Caki2 (cell line): ENCODE measurements around the gene KRT14. TPM values are rescaled to one million over a fixed set of nuclear protein-coding genes. Genes with fewer than 3 reads are reported as not detected.
A peak's percentile ranks its signal among the peaks of the same experiment; 100 is the strongest.
"Not testable (repeated sequence)": the region's sequence is repeated elsewhere in the genome, so short reads cannot be mapped to it uniquely, and the experiment has no call there.

Experiments
- DNase-seq: peaks from one replicate; pipeline ENCODE4 v3.0.0-alpha.2; 2015; ENCODE audit warnings: low read depth
- in situ Hi-C: cut with HindIII; loops from 2 replicates; pipeline ENCODE4 v1.10.0; 2016; ENCODE audit warnings: low sequenced_read_pairs, low pct_unique_long_range_greater_than_20kb, mixed read lengths
- total RNA-seq: library from RNA; depleted of rRNA; stranded (reverse); fragments of >200 nt; shearing (Covaris generic); gene quantifications from 2 replicates; pipeline ENCODE4 v1.2.3, GENCODE V29; 2014; ENCODE audit warnings: low replicate concordance

KRT14 gene
- total RNA-seq, 1 experiment from 2014 or later = not detected

DNA sequence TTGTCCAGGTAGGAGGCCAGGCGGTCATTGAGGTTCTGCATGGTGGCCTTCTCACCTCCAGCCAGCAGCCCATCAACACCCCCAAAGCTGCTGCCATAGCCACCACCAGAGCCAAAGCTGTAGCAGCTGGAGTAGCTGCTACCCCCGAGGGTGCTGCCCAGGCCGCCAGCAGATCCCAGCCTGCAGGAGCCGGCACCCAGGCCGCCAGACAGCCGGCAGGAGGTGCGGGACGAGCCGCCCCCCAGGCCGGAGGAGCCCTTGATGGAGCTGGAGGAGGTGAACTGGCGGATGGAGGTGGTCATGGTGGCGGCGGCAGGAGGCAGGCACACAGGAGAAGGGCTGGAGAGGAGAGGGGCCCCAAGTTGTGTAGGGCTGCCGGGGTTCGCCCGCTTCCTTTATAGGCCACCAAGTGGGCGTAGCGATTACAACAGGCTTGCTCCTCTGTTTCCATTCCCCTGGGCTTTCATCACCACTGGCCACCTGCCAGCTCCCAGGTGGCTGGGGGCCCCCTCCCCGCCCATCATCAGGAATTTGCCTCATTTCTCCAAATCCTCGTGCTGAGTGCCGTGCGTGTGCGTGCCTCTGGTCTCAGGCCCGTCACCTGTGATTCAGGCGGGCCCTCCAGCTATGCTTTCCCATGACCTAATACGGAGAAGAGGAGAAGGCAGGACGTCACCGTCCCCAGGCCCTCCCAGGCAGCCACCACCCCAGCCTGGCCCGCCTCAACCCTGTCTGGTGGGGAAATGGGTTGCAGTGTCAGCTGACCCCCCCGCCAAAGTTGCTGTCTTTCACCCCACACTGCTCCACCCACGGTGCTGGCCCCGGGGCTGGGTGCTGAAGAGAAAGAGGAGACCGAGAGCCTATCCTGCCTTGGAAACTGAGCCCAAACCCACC lies 37.8 kb upstream of the KRT14 start, which contains the start of gene KRT17:
Gene KRT17 (minus strand): TSS at position 368 of the 894 bp plus-strand sequence. CDS start 66 bp downstream, at position 302.
- in situ Hi-C loops = no loop called here
- DNase-seq = no peak

DNA sequence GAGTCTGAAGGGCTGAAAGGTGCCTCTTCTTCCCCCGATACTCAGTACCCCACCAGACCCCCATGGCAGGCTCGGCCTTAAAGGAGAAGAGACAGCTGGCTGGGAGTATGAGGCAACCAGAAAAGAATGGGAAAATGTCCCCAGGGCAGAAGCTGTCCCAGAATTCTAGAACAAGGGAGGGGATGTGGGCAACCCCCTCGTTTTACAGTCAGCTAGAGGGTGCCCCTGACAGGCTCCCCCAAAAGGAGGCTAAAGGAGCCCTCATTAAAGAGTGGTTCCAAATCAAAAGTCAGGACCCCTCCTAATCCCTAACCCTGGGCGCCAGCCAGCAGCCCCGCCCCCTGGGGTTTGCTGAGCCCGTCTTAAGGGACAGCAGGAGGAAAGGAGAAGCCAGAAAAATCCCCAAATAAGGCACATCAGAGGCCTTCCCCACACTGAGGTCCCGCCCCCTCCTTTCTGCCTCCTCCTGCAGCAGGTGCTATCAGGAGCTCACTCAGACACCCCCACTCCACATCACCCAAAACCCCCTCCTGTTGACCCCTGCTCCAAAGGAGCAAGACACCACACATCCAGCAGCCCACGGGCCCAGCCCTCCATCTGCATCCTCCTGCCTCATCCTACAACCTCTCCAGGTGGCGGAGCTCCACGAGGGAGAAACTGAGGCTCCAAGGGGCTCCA lies 36.6 kb upstream of the KRT14 start:
- DNase-seq, in situ Hi-C loops: not testable (repeated sequence)

DNA sequence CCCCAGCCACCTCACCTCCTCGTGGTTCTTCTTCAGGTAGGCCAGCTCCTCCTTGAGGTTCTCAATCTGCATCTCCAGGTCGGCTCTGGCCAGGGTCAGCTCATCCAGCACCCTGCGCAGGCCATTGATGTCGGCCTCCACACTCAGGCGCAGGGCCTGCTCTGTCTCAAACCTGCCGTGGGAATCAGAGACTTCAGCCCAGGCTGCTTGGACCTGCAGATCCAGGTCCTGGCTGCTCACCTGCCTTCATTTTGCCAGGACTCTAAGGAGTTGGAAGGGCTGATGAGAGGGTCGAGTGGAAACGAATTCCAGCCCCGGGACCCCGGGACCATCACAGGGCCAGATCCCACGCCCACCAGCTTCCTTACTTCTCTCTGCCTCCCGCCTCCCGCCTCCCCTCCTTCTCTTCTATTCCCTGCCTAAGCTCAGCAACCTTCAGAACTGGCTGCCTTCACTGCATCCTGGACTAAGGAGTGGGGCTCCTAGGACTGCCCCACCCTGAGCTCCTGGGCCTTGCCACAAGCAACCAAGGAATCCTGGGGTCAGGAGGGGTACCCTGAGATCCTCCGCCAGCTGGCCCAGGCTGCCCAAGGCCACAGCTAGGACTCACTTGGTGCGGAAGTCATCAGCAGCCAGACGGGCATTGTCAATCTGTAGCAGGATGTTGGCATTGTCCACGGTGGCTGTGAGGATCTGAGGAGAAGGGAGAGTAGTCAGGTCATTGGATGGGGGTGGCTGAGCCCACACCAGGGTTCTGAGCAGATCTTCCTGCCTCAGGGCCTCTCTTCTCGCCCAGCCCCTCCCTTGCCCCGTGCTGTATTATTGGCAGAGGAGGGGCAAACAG lies 35.9 kb upstream of the KRT14 start:
- in situ Hi-C loops, DNase-seq: not testable (repeated sequence)

DNA sequence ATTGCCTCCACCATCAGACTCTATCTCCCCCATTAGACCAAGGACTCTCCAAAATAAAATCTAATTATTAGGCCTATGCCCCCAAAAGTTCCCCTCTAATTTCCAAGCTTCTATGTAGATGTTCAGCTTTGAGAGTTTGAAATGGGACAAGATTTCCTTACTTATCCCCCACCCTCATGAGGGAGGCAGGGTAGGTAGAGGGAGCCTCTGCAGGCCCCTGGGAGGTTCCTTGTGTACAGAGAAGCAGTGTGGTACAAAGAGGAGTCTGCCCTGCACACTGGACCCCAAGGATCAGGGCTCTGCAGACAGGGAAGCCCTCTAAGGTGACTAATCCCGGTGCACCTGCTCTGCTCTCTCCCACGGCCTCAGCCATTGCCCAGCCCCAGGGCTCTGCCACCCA lies 35.2 kb upstream of the KRT14 start:
- in situ Hi-C loops = no loop called here

DNA sequence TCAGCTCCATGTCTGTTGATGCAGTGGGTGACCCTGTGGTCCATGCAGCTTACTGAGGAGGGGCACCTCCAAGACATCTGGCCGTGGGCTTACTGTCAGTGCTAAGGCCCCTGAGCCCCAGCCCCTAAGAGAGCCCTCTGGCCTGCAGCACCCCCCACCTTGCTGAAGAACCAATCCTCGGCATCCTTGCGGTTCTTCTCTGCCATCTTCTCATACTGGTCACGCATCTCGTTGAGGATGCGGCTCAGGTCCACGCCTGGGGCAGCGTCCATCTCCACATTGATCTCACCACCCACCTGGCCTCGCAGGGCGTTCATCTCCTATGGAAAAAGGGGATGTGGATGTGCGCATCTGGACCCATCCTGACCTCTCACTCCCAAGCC lies 34.7 kb upstream of the KRT14 start:
- DNase-seq, in situ Hi-C loops: not testable (repeated sequence)

More for the DNA sequence above, 35.2 kb upstream of the KRT14 start:
- DNase-seq = no peak

DNA sequence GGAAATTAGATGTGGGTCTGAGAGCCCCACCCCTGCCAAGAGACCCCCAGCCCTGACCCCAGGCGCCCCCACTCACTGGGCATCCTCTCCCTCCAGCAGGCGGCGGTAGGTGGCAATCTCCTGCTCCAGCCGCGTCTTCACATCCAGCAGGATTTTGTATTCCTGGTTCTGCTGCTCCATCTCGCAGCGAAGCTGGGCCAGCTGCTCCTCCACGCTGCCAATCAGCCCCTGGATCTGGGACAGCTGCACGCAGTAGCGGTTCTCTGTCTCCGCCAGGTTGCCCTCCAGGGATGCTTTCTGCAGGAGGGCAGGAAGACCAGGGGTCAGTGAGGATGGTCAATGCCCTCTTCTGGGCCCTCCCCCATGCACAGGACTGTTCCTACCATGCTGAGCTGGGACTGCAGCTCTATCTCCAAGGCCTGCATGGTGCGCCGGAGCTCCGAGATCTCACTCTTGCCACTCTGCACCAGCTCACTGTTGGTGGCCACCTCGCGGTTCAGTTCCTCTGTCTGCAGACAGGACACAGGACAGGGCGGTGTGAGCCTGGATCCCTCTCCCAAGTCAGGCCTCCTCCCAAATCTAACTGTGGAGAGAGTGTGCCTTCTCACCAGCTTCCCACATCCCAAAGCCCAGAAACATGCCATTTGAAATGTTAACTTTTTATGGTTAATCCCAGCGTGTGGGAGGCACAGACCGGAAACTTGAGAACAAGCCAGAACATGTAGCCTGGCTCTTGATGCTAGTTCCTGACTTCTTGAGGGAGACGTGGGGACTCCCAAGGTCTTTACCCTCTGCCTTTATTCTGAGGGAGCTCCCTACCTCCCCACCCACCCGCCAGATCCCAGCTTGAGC lies 34.1 kb upstream of the KRT14 start:
- DNase-seq = no peak
- in situ Hi-C loops = no loop called here

DNA sequence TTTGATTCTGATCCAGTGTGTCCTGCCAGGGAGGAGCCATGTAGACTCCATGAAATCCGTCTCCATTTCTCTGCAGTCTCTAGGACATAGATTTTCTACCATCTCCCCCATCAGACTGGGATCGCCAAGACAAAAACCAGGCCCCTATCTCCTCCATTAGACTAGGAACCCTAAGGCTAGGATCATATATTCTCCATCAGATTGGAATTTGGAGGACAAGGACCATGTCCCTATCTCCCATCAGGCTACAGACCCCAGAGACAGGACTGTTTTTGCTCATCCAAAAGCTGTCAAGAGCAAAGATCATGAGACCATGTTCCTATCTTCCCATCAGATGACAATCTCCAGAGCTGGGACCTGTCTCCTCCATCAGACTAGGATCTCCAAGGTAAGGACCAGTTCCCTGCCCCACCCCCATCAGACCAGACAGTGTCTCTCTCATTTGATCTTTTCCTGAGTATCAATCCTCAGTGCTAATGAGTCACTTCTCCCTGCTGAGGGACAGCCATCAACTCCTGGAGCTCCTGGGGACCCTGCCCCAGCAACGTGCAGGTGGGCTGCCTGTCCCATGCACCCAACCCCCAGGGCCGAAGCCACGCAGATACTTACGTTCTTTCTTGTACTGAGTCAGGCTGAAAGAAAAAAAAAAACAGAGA lies 33.4 kb upstream of the KRT14 start:
- in situ Hi-C loops, DNase-seq: not testable (repeated sequence)

DNA sequence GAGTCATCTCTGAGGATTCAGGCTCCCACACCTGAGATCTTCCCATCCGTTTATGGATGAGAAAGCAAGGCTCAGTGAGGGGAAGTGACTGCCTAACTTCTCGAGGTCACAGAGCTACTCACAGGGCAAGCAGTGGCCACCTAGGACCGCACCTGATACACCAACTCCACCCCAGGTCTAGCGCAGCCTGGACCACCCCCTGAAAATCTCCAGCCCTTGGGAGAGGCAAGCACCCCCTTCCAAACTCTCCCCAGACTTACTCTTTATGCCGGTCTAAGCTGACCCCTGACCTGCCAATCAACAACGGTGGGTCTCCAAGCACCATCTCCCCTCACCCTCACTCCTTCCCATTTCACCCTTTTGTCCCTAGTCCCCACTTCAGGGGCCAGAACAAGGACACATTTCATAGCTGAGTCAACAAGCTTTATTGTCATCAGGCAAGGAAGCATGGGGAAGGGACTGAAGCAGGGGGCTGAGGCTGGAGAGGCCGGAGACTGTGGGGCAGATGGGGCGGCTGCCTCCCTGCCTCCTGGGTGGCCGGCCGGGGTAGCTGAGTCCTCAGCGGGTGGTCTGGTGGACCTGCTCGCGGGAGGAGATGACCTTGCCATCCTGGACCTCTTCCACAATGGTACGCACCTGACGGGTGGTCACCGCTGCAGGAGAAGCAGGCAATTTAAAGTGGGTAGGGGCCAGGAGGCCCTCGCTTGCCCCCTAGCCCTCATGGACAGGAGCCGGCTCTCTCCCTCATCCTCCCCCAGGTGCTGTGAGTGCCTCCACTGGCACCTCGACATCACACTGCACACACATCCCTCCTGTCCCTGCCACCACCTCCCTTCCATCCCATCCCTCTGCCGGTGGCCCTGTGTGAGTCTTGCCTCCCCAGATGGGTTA lies 32.6 kb upstream of the KRT14 start:
- DNase-seq = no peak
- in situ Hi-C loops = no loop called here

DNA sequence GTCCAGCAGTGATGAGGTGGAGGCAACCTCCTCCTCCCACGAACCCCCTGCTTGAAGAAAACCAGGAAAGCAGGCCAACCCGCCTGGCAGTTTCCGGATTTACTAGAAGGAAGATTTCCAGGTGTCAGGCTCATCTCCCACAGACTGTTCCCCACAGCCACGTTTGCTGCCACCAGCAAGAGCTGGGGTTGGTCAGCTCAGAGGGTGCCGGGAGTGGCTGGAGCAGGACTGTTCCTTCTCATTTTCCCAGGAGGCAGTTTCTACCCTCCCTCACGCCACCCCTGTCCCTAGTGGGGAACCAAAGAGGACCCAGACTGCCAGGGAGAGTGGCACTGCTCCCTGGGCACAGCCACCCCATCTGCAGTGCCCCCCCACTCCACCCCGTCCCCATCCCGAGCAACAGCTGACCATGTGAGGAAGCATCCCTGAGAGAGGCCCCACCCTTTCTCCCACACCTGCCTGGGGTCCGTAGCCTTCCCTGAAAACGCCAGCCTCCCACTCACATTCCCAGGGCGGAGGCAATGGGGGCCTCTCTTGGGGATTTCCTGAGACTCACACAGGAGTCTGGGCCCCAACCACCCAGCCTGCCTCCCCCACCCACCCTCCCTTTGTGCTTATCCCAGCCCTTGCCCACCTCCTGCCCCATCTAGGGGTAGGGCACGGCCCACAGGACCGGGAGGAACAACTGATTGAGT lies 31.8 kb upstream of the KRT14 start:
- DNase-seq = no peak
- in situ Hi-C loops = no loop called here

DNA sequence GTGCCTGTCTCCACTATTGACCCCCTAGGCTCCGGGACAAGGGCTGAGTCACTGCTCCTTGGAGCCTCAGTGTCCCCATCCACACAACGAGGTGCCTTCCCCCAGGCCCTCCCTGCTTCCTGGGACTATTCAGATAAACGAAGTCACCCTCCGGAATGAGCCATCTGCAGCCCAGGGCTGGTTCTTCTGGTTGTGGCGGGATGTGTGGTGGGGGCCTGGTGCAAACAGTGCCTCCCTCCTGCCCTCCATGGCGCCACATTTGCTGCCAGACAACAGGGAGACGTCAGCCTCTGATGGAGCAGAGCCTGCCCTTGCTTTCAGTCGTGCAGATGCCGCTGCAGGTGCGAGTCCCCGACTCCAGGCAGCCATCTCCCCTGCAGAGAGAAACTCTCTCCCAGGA lies 31.0 kb upstream of the KRT14 start:
- no peak for DNase-seq
- in situ Hi-C loops = no loop called here

DNA sequence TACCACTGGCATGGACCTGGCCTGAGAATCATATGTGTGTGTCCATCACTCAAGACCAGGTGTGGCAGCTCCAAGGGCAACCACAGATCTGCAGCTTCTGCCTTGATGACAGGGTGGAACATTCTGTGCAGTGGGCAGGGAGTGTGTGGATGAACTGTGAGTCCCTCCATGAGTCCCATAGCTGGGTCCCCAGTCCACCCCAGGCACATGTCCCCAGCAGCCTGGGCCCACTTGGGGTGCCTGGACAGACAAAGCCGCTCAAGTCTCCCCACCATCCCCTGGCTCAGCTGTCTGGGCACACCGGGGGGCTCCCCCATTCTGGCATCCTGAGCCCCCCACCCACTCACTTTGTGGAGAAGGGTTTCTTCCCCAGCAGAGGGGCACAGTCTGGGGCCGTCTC lies 30.4 kb upstream of the KRT14 start:
- no peak for DNase-seq
- in situ Hi-C loops = no loop called here

DNA sequence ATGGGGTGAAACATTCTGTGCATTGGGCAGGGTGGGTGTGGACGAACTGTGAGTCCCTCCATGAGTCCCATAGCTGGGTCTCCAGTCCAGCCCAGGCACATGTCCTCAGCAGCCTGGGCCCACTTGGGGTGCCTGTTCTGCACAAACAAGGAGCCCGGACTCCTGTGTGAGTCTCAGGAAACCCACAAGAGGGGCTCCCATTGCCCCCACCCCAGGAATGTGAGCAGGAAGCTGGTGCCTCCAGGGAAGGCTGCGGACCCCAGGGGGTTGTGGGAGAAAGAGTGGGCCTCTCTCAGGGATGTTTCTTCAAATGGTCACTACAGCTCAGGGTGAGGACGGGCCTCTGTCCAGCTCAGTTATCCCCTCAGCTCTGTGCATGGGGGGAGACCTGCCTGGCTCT lies 29.8 kb upstream of the KRT14 start:
- in situ Hi-C loops, DNase-seq: not testable (repeated sequence)

DNA sequence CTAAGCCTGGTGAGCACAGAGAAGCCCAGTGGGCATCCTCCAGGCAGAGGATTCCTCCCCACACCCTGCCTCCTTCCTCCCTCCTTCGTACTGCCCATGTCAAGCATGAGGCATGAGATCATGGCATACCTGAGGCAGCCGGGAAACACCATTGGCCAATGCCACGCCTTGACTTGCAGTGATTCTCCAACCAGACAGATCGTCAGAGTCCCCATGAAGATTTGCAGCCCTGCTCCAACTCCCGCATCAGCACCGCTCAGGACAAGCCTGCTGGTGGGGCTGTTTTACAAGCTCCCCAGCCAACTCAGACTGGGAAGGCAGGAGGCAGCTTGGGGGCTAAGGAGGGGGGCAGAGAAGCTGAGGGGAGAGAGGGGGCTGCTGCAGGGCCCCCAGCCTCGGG lies 28.8 kb upstream of the KRT14 start:
- in situ Hi-C loops = no loop called here
- DNase-seq = peak; percentile 35

DNA sequence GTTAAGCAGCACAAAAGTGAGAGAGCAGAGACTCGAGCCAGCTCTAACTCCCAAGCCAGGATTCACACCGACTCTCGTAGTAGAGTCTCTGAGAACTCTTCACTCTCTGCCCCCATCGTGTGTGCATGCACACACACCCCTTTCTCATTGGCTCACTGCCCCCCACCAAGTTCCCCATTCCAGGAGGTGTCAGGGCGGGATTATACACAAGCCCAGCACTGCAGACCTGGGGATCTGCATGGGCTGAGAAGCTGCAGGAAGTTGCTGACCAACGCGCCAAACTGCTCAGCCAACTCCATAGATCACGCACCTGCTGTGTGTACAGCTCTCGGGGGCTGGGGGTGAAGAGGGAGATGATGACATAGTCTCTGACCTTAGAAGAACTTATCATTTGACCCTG lies 28.1 kb upstream of the KRT14 start:
- in situ Hi-C loops, DNase-seq: not testable (repeated sequence)

DNA sequence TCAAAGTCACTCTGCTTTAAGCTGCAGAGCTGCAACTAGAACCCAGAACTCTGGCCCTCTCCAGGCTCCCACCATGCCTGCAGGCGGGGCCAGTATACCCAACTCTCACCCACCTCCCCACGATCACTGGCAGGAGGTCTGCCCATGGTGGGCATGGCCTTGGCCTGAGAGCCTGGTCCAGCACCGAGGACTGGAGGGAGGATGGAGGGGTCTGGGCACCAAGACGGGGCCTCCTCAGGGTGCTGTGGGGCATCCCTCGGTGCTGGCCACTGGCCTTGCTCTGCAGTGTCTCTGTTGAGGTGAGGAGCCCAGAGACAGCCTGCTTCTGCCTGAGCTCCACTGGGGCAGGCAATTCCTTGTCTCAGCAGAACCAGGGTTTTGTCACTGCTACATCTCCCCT lies 27.4 kb upstream of the KRT14 start:
- no peak for DNase-seq
- in situ Hi-C loops = no loop called here
